GM12872 (cell line): ENCODE data around the gene MLXIP.

Source experiments
- CTCF ChIP-seq: IDR thresholded peaks from 3 replicates; pipeline ENCODE4 v1.5.1; 2011; ENCODE audit warnings: low read depth, mild to moderate bottlenecking, low read length, moderate library complexity; ENCODE audit not compliant: insufficient read depth

Gene MLXIP

GRCh38 chr12:122078141-122079032 is at the start of gene MLXIP:
MLXIP (plus strand) TSS chr12:122078756; CDS start chr12:122078854, 98 bp downstream.
- no peak for TF ChIP-seq CTCF

GRCh38 chr12:122028905-122029560 is 49.5 kb upstream of the MLXIP start:
- peak; percentile 59 for TF ChIP-seq CTCF

GRCh38 chr12:122029620-122030423 is 48.7 kb upstream of the MLXIP start:
- no peak for TF ChIP-seq CTCF

GRCh38 chr12:122030424-122031035 is 48.0 kb upstream of the MLXIP start:
- TF ChIP-seq CTCF, result no peak

- TF ChIP-seq CTCF, result peak; percentile 89
These were observed 47.0 kb upstream of the MLXIP start for GRCh38 chr12:122031342-122032216.

- no peak for TF ChIP-seq CTCF
These were observed 46.0 kb upstream of the MLXIP start for GRCh38 chr12:122032580-122032979.
